Measurements from ENCODE around the gene H19. TPM values are rescaled to one million over a fixed set of nuclear protein-coding genes. Genes with fewer than 3 reads are reported as not detected.

Gene H19
- total and polyA plus RNA-seq, 9 donors, result 10,236 to 14,326 (median 12,786) TPM

- DNase-seq, result no peak
- Histone ChIP-seq H3K4me1 (ENCODE audit: control insufficient read depth, insufficient read depth, low read length) (no peaks in the 10 kb centered on the region), H3K9me3 (replicated peaks; ENCODE audit: control insufficient read depth, low read depth, low read length) (no peaks in the 10 kb centered on the region), H3K4me3 (ENCODE audit: low read length) (no peak overlapping the region), H3K27me3 (ENCODE audit: control insufficient read depth, insufficient read depth, low read length) (no peaks in the 10 kb centered on the region), H3K36me3 (ENCODE audit: control insufficient read depth, insufficient read depth, low read length) (no peaks in the 10 kb centered on the region), H3K27ac (ENCODE audit: low read length) (no peak overlapping the region)
- no CpG with 5 or more reads among the region's 15 CpGs for WGBS (ENCODE audit: insufficient coverage)
These were observed 30.1 kb upstream of the H19 start for GRCh38 chr11:2027708-2028107.

- Histone ChIP-seq H3K9me3 (replicated peaks; ENCODE audit: control insufficient read depth, low read depth, low read length) (no peaks in the 10 kb centered on the region), H3K36me3 (ENCODE audit: control insufficient read depth, insufficient read depth, low read length) (no peaks in the 10 kb centered on the region), H3K4me3 (ENCODE audit: low read length) (no peak overlapping the region), H3K4me1 (ENCODE audit: control insufficient read depth, insufficient read depth, low read length) (no peaks in the 10 kb centered on the region), H3K27me3 (ENCODE audit: control insufficient read depth, insufficient read depth, low read length) (no peaks in the 10 kb centered on the region), H3K27ac (ENCODE audit: low read length) (no peak overlapping the region)
- WGBS (ENCODE audit: insufficient coverage), result no CpG with 5 or more reads among the region's 14 CpGs
- no peak for DNase-seq
These were observed 17.4 kb upstream of the H19 start for GRCh38 chr11:2015025-2015424.

- H3K36me3 ChIP-seq (ENCODE audit: control insufficient read depth, insufficient read depth, low read length), result no peaks in the 10 kb centered on the region
- H3K27ac ChIP-seq (ENCODE audit: low read length), result no peak overlapping the region
- H3K4me3 ChIP-seq (ENCODE audit: low read length), result no peak overlapping the region
- DNase-seq, result no peak
- no peaks in the 10 kb centered on the region for H3K4me1 ChIP-seq (ENCODE audit: control insufficient read depth, insufficient read depth, low read length)
- H3K9me3 ChIP-seq (replicated peaks; ENCODE audit: control insufficient read depth, low read depth, low read length), result no peaks in the 10 kb centered on the region
- no CpG with 5 or more reads among the region's 25 CpGs for WGBS (ENCODE audit: insufficient coverage)
- no peaks in the 10 kb centered on the region for H3K27me3 ChIP-seq (ENCODE audit: control insufficient read depth, insufficient read depth, low read length)
These were observed 14.8 kb upstream of the H19 start for GRCh38 chr11:2012440-2012839.

- H3K9me3 ChIP-seq (replicated peaks; ENCODE audit: control insufficient read depth, low read depth, low read length), result no peaks in the 10 kb centered on the region
- no peaks in the 10 kb centered on the region for H3K27me3 ChIP-seq (ENCODE audit: control insufficient read depth, insufficient read depth, low read length)
- no peaks in the 10 kb centered on the region for H3K4me1 ChIP-seq (ENCODE audit: control insufficient read depth, insufficient read depth, low read length)
- no peak overlapping the region for H3K4me3 ChIP-seq (ENCODE audit: low read length)
- H3K27ac ChIP-seq (ENCODE audit: low read length), result no peak overlapping the region
- no CpG with 5 or more reads among the region's 13 CpGs for WGBS (ENCODE audit: insufficient coverage)
- H3K36me3 ChIP-seq (ENCODE audit: control insufficient read depth, insufficient read depth, low read length), result no peaks in the 10 kb centered on the region
- DNase-seq, result no peak
These were observed 6.8 kb upstream of the H19 start for GRCh38 chr11:2004466-2004865.

GRCh38 chr11:2002807-2003206, 5.2 kb upstream of the H19 start:
- WGBS (ENCODE audit: insufficient coverage), result no CpG with 5 or more reads among the region's 19 CpGs
- H3K36me3 ChIP-seq (ENCODE audit: control insufficient read depth, insufficient read depth, low read length), result no peaks in the 10 kb centered on the region
- no peak overlapping the region for H3K4me3 ChIP-seq (ENCODE audit: low read length)
- H3K27me3 ChIP-seq (ENCODE audit: control insufficient read depth, insufficient read depth, low read length), result no peaks in the 10 kb centered on the region
- H3K27ac ChIP-seq (ENCODE audit: low read length), result no peak overlapping the region
- DNase-seq, result no peak
- no peaks in the 10 kb centered on the region for H3K4me1 ChIP-seq (ENCODE audit: control insufficient read depth, insufficient read depth, low read length)
- H3K9me3 ChIP-seq (replicated peaks; ENCODE audit: control insufficient read depth, low read depth, low read length), result no peaks in the 10 kb centered on the region

GRCh38 chr11:2002042-2002776, 4.6 kb upstream of the H19 start:
- WGBS (ENCODE audit: insufficient coverage), result no CpG with 5 or more reads among the region's 42 CpGs
- Histone ChIP-seq H3K27ac (ENCODE audit: low read length) (no peak overlapping the region), H3K4me1 (ENCODE audit: control insufficient read depth, insufficient read depth, low read length) (no peaks in the 10 kb centered on the region), H3K27me3 (ENCODE audit: control insufficient read depth, insufficient read depth, low read length) (no peaks in the 10 kb centered on the region), H3K4me3 (ENCODE audit: low read length) (no peak overlapping the region), H3K36me3 (ENCODE audit: control insufficient read depth, insufficient read depth, low read length) (no peaks in the 10 kb centered on the region), H3K9me3 (replicated peaks; ENCODE audit: control insufficient read depth, low read depth, low read length) (no peaks in the 10 kb centered on the region)
- no peak for DNase-seq

- no CpG with 5 or more reads among the region's 15 CpGs for WGBS (ENCODE audit: insufficient coverage)
- Histone ChIP-seq H3K4me3 (ENCODE audit: low read length) (no peak overlapping the region), H3K36me3 (ENCODE audit: control insufficient read depth, insufficient read depth, low read length) (no peaks in the 10 kb centered on the region), H3K9me3 (replicated peaks; ENCODE audit: control insufficient read depth, low read depth, low read length) (no peaks in the 10 kb centered on the region), H3K27ac (ENCODE audit: low read length) (no peak overlapping the region), H3K27me3 (ENCODE audit: control insufficient read depth, insufficient read depth, low read length) (no peaks in the 10 kb centered on the region), H3K4me1 (ENCODE audit: control insufficient read depth, insufficient read depth, low read length) (no peaks in the 10 kb centered on the region)
- no peak for DNase-seq
These were observed 1.2 kb upstream of the H19 start for GRCh38 chr11:1998861-1999260.

GRCh38 chr11:1998290-1998689, 648 bp upstream of the H19 start:
- no peak for DNase-seq
- Histone ChIP-seq H3K36me3 (ENCODE audit: control insufficient read depth, insufficient read depth, low read length) (no peaks in the 10 kb centered on the region), H3K4me1 (ENCODE audit: control insufficient read depth, insufficient read depth, low read length) (no peaks in the 10 kb centered on the region), H3K9me3 (replicated peaks; ENCODE audit: control insufficient read depth, low read depth, low read length) (no peaks in the 10 kb centered on the region), H3K27ac (ENCODE audit: low read length) (no peak overlapping the region), H3K4me3 (ENCODE audit: low read length) (no peak overlapping the region), H3K27me3 (ENCODE audit: control insufficient read depth, insufficient read depth, low read length) (no peaks in the 10 kb centered on the region)
- WGBS (ENCODE audit: insufficient coverage), result no CpG with 5 or more reads among the region's 28 CpGs

GRCh38 chr11:1994121-1994520, 3.5 kb downstream of the H19 start:
- Histone ChIP-seq H3K27ac (ENCODE audit: low read length) (no peak overlapping the region), H3K4me1 (ENCODE audit: control insufficient read depth, insufficient read depth, low read length) (peaks cover 3% of the 10 kb centered on the region), H3K4me3 (ENCODE audit: low read length) (no peak overlapping the region), H3K27me3 (ENCODE audit: control insufficient read depth, insufficient read depth, low read length) (no peaks in the 10 kb centered on the region), H3K36me3 (ENCODE audit: control insufficient read depth, insufficient read depth, low read length) (no peaks in the 10 kb centered on the region), H3K9me3 (replicated peaks; ENCODE audit: control insufficient read depth, low read depth, low read length) (no peaks in the 10 kb centered on the region)
- no peak for DNase-seq
- WGBS (ENCODE audit: insufficient coverage), result no CpG with 5 or more reads among the region's 13 CpGs

- Histone ChIP-seq H3K4me3 (ENCODE audit: low read length) (no peak overlapping the region), H3K9me3 (replicated peaks; ENCODE audit: control insufficient read depth, low read depth, low read length) (no peaks in the 10 kb centered on the region), H3K4me1 (ENCODE audit: control insufficient read depth, insufficient read depth, low read length) (peaks cover 9% of the 10 kb centered on the region), H3K27me3 (ENCODE audit: control insufficient read depth, insufficient read depth, low read length) (no peaks in the 10 kb centered on the region), H3K36me3 (ENCODE audit: control insufficient read depth, insufficient read depth, low read length) (no peaks in the 10 kb centered on the region), H3K27ac (ENCODE audit: low read length) (no peak overlapping the region)
- WGBS (ENCODE audit: insufficient coverage), result no CpG with 5 or more reads among the region's 26 CpGs
- DNase-seq, result no peak
These were observed 5.5 kb downstream of the H19 start for GRCh38 chr11:1992111-1992510.
